Subcutaneous abdominal adipose tissue (tissue), 5 donors: ENCODE data around the gene RPS21.
A peak's percentile ranks its signal among the peaks of the same experiment; 100 is the strongest.

Source experiments
- H3K27ac ChIP-seq: one replicate; pipeline ENCODE4 v1.7.0; 2013; ENCODE audit warnings: low read depth, mild to moderate bottlenecking, inconsistent platforms, low read length, moderate library complexity
- H3K27me3 ChIP-seq, 5 donors: one replicate each; pipeline ENCODE4 v1.7.0; 2013; ENCODE audit warnings: low read length in 5 of 5, inconsistent platforms in 1 of 5; ENCODE audit not compliant: control insufficient read depth in 5 of 5, insufficient read depth in 4 of 5
- H3K36me3 ChIP-seq, 5 donors: one replicate each; pipeline ENCODE4 v1.7.0; 2013; ENCODE audit warnings: low read length in 5 of 5; ENCODE audit not compliant: control insufficient read depth in 5 of 5, insufficient read depth in 5 of 5
- H3K4me1 ChIP-seq, 5 donors: one replicate each; pipeline ENCODE4 v1.7.0; 2013; ENCODE audit warnings: low read length in 5 of 5, mild to moderate bottlenecking in 3 of 5, moderate library complexity in 1 of 5; ENCODE audit not compliant: control insufficient read depth in 5 of 5, insufficient read depth in 5 of 5
- H3K4me3 ChIP-seq, 5 donors: one replicate each; pipeline ENCODE4 v1.7.0; 2013; ENCODE audit warnings: low read length in 5 of 5, low read depth in 1 of 5
- H3K9ac ChIP-seq, 5 donors: one replicate each; pipeline ENCODE4 v1.7.0; 2013; ENCODE audit warnings: low read length in 5 of 5, mild to moderate bottlenecking in 4 of 5, moderate library complexity in 3 of 5
- H3K9me3 ChIP-seq, 5 donors: one replicate each; pipeline ENCODE4 v1.7.0; 2013; ENCODE audit warnings: low read length in 5 of 5; ENCODE audit not compliant: control insufficient read depth in 5 of 5
- donor health status: healthy.
- donor health status: healthy.
- donor health status: healthy.
- donor health status: healthy.
- donor health status: healthy.

RPS21 gene

DNA sequence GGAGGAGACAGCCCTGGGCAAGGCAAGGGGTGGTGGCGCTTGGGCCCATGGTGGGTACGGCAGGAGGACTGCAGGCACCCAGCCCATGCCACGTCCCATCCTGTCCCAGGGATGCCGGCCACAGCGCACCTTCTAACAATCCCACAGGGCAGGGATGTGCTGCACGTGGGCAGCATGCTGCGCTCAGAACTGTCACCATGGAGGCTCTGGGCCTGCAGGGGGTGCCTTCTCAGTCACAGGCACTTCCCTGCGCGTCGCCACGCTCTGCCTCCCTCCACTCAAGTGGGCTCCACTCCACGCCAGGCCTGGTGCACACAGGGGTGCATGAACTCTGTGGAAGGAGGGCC, 17.8 kb downstream of the RPS21 start:
- Histone ChIP-seq H3K9ac (no peak overlapping the region), H3K4me3 (no peak overlapping the region), H3K36me3 (peaks cover 0 to 8% (median 0%) of the 10 kb centered on the region in 5 donors), H3K4me1 (peaks cover 0 to 30% (median 24%) of the 10 kb centered on the region in 5 donors), H3K27me3 (peaks cover 0 to 9% (median 6%) of the 10 kb centered on the region in 5 donors), H3K9me3 (no peaks in the 10 kb centered on the region), H3K27ac (no peak overlapping the region)

DNA sequence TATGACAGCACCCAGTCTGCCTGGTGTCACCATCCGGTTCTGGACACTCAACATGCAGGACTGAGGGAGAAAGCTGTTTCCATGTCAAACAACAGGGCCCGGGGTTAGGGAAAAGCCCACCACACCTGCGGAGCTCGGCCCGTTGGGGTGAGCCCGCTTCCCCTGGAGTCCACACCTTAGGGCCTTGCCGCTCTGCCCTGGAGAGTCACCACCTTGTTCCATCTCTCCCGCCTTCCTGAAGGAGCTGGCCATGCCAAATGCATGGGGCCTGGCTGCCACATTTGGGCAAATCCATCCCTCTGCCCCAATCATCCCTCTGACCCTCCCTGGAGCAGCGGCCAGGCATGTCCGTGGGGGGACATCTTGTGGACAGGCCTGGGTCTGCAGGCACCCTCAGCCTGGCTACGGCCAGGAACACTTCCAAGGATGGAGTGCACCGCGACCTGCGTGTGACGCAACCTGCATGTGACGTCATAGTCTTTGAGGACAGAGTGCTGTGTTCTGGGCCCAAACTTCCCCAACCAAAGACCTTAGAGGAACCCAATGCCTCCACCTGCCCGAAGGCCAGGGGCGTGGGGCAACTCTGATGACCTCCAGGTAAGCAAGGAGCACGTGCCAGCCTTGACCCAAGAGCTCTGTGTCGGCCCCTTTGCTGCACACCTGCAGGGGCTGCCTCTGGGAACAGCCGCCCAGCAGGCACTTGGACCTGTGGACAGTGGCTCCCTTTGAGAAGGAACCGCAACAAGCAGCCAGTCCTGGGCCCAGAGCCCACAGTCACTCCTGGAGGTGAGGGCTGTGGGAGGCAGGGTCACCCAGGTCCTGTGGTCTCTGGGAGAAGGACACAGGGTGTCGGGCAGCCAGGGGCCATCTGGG, 18.4 kb downstream of the RPS21 start:
- H3K9ac ChIP-seq = peak overlapping the region in 2 of 5 donors; percentile 35 to 95
- peaks cover 0 to 9% (median 6%) of the 10 kb centered on the region in 5 donors for H3K27me3 ChIP-seq
- H3K27ac ChIP-seq = no peak overlapping the region
- H3K4me3 ChIP-seq = peak overlapping the region in 2 of 5 donors; percentile 72 to 73
- H3K36me3 ChIP-seq = peaks cover 0 to 8% (median 0%) of the 10 kb centered on the region in 5 donors
- H3K9me3 ChIP-seq = no peaks in the 10 kb centered on the region
- H3K4me1 ChIP-seq = peaks cover 0 to 36% (median 29%) of the 10 kb centered on the region in 5 donors

DNA sequence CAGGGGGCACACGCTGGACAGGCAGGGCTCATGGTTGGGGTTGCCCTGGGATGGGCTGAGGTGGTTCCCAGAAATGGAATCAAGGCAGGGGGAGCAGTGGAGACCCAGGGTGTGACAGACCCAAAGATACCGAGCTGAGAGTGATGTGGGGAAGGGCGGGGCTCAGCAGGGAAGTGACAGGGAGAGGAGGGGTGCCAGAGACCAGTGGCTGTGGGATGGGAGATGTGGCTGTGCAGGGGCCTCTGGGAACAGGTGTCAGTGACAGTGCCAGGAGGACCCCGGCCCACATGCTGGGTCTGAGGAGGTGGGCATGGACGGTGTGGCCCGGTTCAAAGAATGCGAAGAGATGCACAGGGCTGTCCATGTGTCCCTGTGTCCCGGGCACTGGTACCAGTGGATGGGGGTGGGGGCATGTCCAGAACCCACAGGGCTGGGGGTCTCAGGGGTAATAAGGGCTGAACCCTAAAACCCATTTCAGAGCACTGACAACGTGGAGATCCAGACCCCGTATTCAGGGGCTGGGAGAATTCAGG, 19.1 kb downstream of the RPS21 start:
- Histone ChIP-seq H3K4me1 (peaks cover 0 to 36% (median 29%) of the 10 kb centered on the region in 5 donors), H3K36me3 (peaks cover 0 to 8% (median 0%) of the 10 kb centered on the region in 5 donors), H3K9ac (peak overlapping the region in 4 of 5 donors; percentile 79 to 95 (median 90)), H3K27me3 (peaks cover 0 to 9% (median 6%) of the 10 kb centered on the region in 5 donors), H3K9me3 (no peaks in the 10 kb centered on the region), H3K4me3 (peak overlapping the region; percentile 60 to 73 (median 72)), H3K27ac (no peak overlapping the region)

DNA sequence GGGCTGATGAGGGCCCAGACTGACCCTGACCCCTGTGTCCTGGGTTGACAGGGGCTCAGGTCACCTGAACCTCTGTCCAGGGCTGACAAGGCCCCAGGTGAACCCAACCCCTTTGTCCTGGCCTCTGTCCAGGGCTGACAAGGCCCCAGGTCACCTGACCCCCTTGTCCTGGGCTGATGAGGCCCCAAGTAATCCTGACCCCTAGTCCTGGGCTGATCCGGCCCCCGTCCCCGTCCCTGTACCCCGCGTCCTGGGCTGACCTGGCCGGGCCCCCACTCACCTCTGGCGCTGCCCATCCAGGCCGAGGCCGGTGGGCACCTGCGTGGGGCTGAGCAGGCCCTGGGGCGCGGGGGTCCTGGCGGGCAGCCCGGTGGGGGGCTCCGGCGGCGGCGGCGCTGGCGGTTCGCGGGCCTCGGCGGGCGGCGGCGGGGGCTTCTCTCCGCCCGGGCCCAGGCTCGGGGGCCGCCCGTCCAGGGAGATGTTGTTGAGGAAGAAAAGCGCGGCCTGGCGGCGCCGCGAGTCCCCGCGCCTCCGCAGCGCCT, 19.8 kb downstream of the RPS21 start:
- Histone ChIP-seq H3K27me3 (peaks cover 0 to 9% (median 6%) of the 10 kb centered on the region in 5 donors), H3K4me1 (peaks cover 0 to 36% (median 29%) of the 10 kb centered on the region in 5 donors), H3K27ac (no peak overlapping the region), H3K4me3 (peak overlapping the region; percentile 60 to 73 (median 72)), H3K9ac (peak overlapping the region in 4 of 5 donors; percentile 79 to 95 (median 90)), H3K9me3 (no peaks in the 10 kb centered on the region), H3K36me3 (peaks cover 0 to 8% (median 0%) of the 10 kb centered on the region in 5 donors)

DNA sequence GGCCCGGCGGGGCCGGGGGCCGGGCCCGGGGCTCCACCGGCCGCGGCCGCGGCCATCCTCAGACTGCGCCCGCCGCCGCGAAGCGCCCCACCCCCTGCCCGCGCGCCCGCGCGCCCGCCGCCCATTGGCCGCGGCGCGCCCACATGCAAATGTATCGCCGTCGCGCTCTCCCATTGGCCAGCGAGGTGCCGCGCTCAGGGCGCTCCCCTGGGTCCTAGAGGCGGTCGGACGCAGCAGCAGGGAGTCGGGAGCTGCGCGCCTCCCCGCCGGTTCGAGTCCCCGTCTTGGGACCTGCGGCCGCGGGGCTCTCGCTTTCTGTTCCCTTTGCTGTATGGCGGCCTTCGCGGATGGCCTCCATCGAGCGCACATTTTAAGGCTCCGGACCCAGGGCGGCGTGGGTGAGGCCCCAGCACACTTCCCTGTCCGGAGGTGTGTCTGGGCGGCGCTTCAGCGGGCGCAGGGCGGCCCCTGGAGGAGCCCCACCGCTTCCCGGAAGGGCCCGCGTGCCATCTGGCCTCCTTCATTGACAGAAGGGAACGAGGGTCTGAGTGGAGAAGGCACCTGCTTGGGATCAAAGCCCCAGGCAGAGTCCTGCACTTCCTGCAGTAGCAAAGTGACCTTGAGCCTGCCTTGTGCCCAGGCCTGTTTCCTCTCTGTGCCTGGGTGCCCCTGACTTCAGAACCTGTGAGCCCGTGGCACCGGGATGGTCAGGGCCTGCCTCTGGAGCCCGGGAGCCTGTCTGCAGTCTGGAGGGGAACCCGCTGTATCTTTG, 20.5 kb downstream of the RPS21 start, which contains the start of gene CABLES2:
CABLES2 (minus strand) TSS at position 65 of the 772 bp plus-strand sequence; CDS start at position 56, 9 bp downstream.
- H3K4me3 ChIP-seq = peak within 1 kb of the TSS; percentile 60 to 73 (median 72)
- H3K27me3 ChIP-seq = peaks cover 1 to 9% (median 6%) of the 10 kb centered on the region in 5 donors
- peaks cover 0 to 36% (median 29%) of the 10 kb centered on the region in 5 donors for H3K4me1 ChIP-seq
- H3K36me3 ChIP-seq = peaks cover 0 to 8% (median 0%) of the 10 kb centered on the region in 5 donors
- no peak within 1 kb of the TSS for H3K27ac ChIP-seq
- H3K9ac ChIP-seq = peak within 1 kb of the TSS in 4 of 5 donors; percentile 79 to 95 (median 90)
- H3K9me3 ChIP-seq = no peaks in the 10 kb centered on the region

DNA sequence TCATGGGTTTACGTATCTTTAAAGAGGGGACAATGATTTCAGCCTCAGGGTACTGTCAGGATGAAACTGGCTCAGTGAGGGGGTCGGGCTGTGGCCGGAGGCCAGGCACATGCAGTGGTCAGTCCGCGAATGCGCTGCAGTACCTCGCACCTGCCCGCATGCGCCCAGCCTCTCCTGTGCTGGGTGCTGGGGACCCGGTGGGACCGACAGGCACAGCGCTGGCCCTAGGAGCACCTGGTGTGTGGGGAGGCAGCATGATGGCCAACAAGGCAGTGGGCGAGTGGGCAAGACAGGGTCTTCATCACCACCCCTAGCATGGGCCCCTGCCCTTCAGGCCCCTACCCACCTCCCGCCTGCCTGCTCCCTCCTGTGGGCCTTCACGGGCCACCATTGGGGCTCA, 21.2 kb downstream of the RPS21 start:
- Histone ChIP-seq H3K4me1 (peaks cover 0 to 36% (median 29%) of the 10 kb centered on the region in 5 donors), H3K36me3 (peaks cover 0 to 2% (median 0%) of the 10 kb centered on the region in 5 donors), H3K27me3 (peaks cover 3 to 9% (median 8%) of the 10 kb centered on the region in 5 donors), H3K9me3 (no peaks in the 10 kb centered on the region), H3K4me3 (no peak overlapping the region), H3K27ac (no peak overlapping the region), H3K9ac (no peak overlapping the region)

DNA sequence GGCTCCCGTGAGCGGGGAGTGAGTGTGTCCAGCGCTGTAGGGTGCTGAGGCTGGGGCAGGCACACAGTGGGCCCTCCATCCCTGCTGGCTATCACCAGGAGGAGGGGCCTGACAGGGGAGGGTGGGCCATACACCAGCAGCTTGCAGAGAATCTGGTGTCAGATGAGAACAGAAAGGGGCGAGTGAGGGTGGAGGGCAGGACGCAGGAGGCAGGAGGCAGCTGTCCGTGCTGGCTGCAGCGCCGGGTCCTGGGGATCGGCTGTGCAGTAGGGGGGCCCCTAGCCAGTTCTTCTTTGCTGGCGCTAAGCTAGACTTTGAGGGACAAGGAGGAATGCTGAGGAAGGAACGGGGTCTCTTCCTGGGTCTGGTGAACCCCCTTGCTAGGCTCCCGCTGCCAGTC, 21.7 kb downstream of the RPS21 start:
- peaks cover 3 to 9% (median 8%) of the 10 kb centered on the region in 5 donors for H3K27me3 ChIP-seq
- H3K9ac ChIP-seq = no peak overlapping the region
- H3K27ac ChIP-seq = no peak overlapping the region
- H3K36me3 ChIP-seq = no peaks in the 10 kb centered on the region
- H3K4me1 ChIP-seq = peaks cover 0 to 36% (median 29%) of the 10 kb centered on the region in 5 donors
- no peaks in the 10 kb centered on the region for H3K9me3 ChIP-seq
- H3K4me3 ChIP-seq = no peak overlapping the region

DNA sequence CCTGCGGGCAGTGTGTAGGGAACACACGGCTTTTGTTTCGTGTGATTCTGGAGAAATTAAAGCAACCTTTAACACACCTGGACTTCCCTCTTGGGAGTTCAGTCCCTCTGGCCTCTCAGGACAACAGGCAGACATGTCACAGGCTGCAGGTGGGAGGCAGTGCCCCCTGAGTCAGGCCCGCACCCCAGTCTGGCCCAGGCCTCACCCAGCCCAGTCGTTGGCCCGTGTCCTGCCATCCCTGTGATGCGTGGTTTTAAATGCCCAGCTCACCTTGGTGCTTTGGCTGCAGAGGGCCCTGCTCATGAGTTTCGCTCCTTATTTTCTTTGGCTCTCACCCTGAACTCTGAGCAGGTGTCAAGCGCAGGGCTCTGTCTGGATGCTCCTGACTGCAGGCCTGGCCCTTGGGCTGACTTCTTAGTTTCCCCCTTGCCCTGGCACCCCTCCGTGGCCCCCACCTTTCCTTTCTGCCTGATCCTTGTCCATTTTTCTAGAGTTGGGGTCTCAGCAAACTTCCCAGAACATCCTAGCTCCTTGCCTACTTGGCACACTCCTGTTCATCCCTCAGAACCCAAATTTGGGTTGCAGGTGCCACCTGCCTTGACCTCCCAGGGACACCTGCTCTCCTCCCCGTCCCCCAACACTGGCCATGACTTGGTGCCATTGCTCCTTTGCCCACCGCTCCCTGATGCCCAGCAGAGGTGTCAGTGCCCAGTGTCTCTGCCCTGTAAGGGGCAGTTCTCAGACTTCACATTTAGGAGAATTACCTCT, 22.4 kb downstream of the RPS21 start:
- Histone ChIP-seq H3K4me3 (no peak overlapping the region), H3K4me1 (peaks cover 0 to 36% (median 29%) of the 10 kb centered on the region in 5 donors)

More for the DNA sequence above, 22.4 kb downstream of the RPS21 start:
- peaks cover 3 to 11% (median 9%) of the 10 kb centered on the region in 5 donors for H3K27me3 ChIP-seq
- H3K9ac ChIP-seq = peak overlapping the region in 1 of 5 donors; percentile 10
- no peaks in the 10 kb centered on the region for H3K36me3 ChIP-seq
- H3K9me3 ChIP-seq = no peaks in the 10 kb centered on the region
- no peak overlapping the region for H3K27ac ChIP-seq
